ENCODE data around the gene IL4R.
A peak's percentile ranks its signal among the peaks of the same experiment; 100 is the strongest.
"Not testable (repeated sequence)": the region's sequence is repeated elsewhere in the genome, so short reads cannot be mapped to it uniquely, and the experiment has no call there.

The IL4R gene

DNA sequence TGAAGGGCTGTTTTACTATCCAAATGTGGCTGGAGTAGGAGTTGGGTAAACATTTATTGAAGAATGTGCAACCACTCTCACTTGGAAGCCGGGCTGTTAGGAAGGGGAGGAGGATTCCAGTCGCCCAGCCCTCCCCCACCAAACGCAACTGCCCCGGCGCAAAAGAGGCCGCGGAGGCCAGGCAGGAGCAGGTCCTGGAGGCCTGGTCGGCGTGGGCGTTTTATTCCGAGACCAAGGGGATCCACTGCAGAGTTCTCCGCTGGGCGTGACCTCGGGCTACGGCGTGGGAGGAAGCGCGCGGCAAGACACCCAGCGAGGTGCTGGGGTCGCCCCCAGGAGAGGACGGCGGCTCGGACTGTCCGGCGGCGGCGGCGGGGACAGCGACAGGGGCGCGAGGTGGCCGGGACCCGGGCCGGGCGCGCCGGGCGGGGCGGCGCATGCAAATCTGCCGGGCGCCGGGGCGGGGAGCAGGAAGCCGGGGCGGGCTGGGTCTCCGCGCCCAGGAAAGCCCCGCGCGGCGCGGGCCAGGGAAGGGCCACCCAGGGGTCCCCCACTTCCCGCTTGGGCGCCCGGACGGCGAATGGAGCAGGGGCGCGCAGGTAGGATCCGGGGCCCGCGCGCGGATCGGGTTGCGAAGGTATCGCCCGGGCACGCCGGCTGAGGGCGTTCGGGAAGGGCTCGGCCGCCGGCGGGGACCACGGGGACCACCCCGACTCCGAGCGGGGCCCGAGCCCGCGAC is at the start of gene IL4R:
Gene IL4R, plus strand, starts transcription at position 553 of the 739 bp plus-strand sequence. CDS start 26,230 bp downstream, outside the sequence.
- DNase-seq = peak; percentile 89 to 95

- peak; percentile 1 to 54 for DNase-seq
Measured at GRCh38 chr16:27264151-27264550, 49.6 kb upstream of the IL4R start.

DNA sequence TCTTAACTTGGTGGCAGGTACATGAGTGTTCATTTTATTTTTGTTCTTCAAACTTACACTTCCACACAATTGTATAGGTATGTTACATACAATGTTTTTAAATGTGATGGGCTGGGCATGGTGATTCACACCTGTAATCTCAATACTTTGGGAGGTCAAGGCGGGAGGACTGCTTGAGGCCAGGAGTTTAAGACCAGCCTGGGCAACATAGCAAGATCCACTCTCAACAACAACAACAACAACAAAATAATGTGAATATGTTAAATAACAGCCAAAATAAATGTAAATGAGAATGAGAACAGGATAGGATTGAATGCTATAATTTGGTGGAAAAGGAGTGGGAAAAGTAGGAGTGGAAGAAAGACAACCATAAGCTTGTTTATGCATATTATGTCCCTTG is 47.8 kb upstream of the IL4R start:
- no peak for DNase-seq

DNA sequence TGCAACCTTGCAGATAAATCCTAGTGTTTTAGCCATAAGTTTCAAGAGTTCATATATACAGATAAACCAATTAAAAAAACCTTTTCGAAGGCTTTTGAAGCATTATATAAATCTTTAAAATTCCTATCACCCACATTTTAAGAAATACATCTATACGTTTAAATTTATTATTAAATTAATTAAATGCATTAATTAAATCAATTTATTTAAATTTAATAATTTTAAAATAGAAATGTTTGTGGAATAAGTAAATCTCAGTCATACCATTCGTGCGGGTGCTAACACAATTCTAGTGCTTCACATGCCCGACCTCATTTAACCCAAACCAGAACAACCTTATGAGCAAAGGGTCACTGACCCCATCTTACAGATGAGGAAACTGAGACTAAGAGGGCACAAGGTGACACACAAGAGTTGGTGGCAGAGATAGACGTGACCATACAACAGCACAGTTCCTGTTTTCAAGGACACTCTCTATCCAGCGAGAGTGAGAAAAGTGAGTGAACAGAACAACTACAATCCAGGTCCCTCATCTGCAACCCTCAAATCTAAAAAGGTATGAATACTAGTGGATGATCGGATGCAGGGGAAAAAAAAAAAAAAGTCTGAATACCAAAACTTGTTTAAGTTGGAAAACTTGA is 46.6 kb upstream of the IL4R start:
- DNase-seq = no peak

- peak; percentile 94 to 99 for DNase-seq
Measured at GRCh38 chr16:27268376-27269299, 45.1 kb upstream of the IL4R start, which contains the start of gene NSMCE1. Gene NSMCE1 (minus strand): TSS chr16:27268772. CDS start chr16:27257570, 11,202 bp downstream.

DNA sequence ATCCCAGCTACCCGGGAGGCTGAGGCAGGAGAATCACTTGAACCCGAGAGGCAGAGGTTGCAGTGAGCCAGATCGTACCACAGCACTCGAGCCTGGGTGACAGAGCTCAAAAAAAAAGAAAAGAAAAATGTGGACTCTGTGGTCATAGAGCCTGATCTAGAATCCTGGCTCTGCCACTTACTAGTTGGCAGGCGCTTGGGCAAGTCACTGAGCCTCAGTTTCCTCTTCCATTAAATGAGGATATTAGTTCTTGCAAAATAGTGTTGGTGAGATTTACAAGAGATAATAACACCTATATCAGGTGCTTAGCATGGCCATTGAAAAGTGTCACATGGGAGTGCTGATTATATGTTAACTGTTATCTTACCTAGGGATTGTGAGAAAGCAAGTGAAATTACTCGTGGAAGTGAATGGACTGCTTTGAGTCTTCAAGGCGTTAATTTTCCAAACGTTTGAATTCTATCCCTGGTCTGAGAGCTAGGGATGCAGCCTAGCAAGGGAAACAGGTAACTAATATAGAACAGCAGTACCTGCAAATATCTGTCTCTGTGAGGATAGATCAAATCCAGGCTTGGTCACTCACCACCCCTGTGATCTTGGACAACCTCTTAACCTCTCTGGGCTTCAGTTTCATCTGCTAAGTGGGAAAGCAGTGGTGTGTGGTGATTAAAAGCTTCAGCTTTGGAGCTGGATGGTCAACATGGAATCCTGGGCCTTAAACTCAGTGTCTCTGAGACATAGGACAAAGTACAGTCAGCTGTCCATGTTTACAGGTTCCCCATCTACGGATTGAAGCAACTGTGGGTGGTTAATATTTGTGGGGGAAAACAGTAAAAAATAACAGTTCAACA is 44.2 kb upstream of the IL4R start:
- DNase-seq = no peak

GRCh38 chr16:27270349-27270748 is 43.4 kb upstream of the IL4R start:
- no peak for DNase-seq

DNA sequence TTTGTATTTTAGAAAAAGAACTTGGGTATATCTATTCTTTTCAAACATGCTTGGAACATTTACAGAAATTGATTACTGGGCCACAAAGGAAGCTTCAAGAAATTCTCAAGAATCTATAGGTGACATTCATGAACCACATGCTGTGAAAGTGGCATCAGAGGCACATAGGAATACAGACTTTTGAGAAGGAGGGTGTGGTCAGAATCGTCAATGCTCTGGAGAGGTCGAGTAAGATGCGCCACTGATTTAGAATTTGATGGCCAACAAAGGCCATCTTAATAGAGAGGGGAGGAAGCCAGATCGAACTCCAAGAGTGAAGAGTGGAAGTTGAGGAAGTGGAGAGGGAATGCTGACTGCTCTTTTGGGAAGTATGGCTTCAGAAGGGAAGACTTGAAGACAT is 41.7 kb upstream of the IL4R start:
- no peak for DNase-seq

- not testable (repeated sequence) for DNase-seq
Measured at GRCh38 chr16:27272697-27273096, 41.1 kb upstream of the IL4R start.

DNA sequence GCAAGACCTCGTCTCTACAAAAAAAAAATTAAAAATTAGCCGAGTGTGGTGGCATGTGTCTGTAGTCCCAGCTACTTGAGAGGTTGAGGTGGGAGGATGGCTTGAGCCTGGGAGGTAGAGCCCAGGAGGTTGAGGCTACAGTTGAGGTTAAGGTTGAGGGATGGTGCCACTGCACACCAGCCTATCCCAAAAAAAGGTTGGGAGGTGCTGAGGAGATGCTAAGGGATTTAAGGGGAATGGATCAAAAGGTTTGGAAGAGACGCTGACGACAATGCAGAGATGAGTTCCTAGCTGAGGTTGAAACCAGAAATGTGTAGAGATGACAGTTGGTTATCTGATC is 40.5 kb upstream of the IL4R start:
- no peak for DNase-seq

- no peak for DNase-seq
Measured at GRCh38 chr16:27273670-27274423, 39.9 kb upstream of the IL4R start.

GRCh38 chr16:27274424-27274874 is 39.3 kb upstream of the IL4R start:
- not testable (repeated sequence) for DNase-seq

DNA sequence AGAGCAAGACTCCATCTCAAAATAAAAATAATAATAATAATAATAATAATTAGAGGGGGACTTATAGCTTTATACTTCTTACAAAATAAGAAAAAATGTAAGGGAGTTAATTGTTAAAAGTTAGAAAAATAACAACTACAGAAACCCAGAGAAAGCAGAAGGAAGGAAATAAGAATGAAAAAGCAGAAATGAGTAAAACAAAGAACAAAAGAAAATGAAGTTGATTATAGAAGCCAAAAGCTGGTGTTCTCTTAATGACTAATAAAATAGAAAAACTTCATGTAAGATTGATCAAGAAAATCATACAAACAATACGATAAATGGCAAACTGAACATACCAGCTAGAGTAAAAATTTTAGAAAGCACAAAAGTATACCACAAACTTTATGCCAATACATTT is 38.4 kb upstream of the IL4R start:
- no peak for DNase-seq

GRCh38 chr16:27281243-27281642 is 32.5 kb upstream of the IL4R start:
- DNase-seq = no peak

DNA sequence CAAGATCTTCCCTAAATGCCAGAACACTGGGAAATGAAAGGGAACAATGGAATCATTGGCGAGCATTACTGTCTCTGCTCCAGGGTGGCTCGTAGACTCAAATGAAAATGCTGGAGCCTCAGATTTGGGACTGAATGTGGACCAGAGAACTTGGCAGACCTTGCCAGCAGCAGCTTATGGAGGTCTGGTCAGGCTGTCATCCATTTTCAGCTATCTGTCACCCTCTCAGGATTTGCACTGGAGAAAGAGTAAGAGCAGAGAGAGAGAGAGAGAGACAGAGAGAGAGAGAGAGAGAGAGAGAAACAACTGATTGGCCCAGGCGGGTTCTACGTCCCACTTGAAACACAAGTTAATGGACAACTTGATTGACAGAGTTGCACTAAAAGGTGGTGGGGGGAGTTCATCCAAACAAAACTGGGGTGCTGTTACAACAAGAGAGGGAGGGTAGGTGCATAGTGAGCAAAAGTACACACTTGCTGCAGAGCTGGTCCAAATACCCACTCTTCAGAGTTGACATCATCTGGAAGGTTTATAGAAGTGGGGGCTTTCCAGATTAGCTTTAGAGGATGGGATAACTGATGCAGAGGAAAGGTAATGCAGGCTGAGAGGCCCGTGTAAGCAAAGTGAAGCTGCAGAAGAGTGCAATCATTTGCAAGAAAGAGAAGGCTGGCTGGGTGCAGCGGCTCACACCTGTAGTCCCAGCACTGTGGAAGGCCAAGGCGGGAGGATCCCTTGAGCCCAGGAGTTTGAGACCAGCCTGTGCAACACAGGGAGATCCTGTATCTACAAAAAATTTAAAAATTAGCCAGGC is 28.7 kb upstream of the IL4R start:
- DNase-seq = peak in 1 of 2 donors; percentile 49

DNA sequence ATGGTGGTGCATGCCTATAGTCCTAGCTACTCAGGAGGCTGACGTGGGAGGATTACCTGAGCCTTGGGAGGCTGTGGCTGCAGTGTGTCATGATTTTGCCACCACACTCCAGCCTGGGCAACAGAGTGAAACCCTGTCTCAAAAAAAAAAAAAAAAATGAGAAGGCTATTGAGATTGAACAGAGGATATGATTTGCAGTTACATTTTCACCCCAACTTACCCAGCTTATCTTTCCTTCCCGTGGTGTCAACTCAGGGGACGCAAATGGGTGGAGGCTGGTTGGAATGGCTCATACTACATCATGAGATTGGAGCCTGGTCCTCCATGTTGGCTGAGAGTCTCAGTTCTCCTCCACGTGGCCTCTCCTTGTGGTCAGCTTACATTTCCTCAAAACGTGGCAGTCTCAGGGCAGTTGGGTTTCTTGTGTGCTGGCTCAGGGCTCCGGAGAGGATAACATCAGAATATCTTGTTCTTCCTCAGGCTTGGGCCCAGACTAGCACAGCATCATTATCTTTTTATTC is 28.0 kb upstream of the IL4R start:
- peak; percentile 52 to 65 for DNase-seq

- peak; percentile 76 to 85 for DNase-seq
Measured at GRCh38 chr16:27286451-27286850, 27.3 kb upstream of the IL4R start.

- no peak for DNase-seq
Measured at GRCh38 chr16:27287051-27287811, 26.5 kb upstream of the IL4R start.

DNA sequence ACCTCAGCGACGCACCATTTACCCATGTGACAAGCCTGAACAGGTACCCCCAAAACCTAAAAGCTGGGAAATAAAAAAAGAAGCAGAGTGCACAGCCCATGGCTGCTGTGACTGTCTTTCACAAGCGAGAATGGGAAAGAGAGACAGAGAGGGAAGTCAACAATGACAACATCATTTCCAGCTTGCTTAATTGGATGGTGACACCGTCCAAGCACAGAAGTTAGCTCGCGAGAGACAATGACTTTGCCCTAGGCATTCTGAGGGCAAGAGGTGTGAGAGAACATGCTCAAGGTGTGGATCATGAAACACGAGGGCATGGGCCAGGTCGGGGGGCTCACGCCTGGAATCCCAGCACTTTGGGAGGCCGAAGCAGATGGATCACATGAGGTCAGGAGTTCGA is 25.9 kb upstream of the IL4R start:
- peak; percentile 81 to 83 for DNase-seq

DNA sequence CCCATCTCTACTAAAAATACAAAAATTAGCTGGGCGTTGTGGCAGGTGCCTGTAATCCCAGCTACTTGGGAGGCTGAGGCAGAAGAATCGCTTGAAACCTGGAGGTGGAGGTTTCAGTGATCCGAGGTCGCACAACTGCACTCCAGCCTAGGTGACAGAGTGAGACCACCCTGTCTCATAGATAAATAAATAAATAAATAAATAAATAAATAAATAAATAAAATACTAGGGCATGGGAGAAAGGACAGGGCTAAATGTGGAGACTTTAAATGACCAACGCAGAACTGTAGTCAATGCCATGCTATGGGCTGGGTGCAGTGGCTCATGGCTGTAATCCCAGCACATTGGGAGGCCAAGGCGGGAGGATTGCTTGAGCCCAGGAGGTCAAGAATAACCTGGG is 25.5 kb upstream of the IL4R start:
- DNase-seq = not testable (repeated sequence)
